ENCODE measurements around the gene TCF4. TPM values are rescaled to one million over a fixed set of nuclear protein-coding genes. Genes with fewer than 3 reads are reported as not detected.

The TCF4 gene
- total RNA-seq, 1 experiment from 2014 or later: 38.0 TPM

DNA sequence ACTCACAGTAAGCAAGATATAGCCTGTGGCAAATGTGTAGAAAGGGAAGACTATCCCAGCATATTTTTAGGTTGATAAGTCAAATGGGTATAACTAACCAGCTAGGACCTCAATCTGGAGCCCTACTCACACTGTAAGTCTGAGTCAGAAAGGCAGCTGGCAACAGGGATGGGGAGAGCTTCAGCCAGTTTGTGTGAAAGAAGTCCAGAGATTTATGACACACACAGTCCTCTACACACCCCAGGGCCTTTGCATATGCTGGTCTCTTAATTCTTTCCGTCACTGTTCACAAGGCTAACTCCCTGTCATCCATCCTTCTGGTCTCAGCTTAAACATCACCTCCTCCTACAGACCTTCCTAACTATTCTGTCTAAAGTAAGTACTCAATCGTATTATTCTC lies 5.9 kb upstream of the TCF4 start:
- no peaks in the 10 kb centered on the region for H3K27me3 ChIP-seq (ENCODE audit: control insufficient read depth, insufficient read depth, low read length)
- H3K36me3 ChIP-seq (replicated peaks; ENCODE audit: control insufficient read depth, insufficient read depth, low read length): no peaks in the 10 kb centered on the region; the same call in 1 of the 2 replicates
- no peak overlapping the region for H3K4me3 ChIP-seq (ENCODE audit: insufficient read depth, low read depth, low read length)
- no peak for DNase-seq

GRCh38 chr18:55592572-55592971 lies 4.6 kb upstream of the TCF4 start:
- Histone ChIP-seq H3K36me3 (replicated peaks; ENCODE audit: control insufficient read depth, insufficient read depth, low read length) (no peaks in the 10 kb centered on the region), H3K4me3 (ENCODE audit: insufficient read depth, low read depth, low read length) (no peak overlapping the region), H3K27me3 (ENCODE audit: control insufficient read depth, insufficient read depth, low read length) (no peaks in the 10 kb centered on the region)
- no peak for DNase-seq

- no peaks in the 10 kb centered on the region for H3K36me3 ChIP-seq (replicated peaks; ENCODE audit: control insufficient read depth, insufficient read depth, low read length)
- H3K4me3 ChIP-seq (ENCODE audit: insufficient read depth, low read depth, low read length): no peak overlapping the region
- no peaks in the 10 kb centered on the region for H3K27me3 ChIP-seq (ENCODE audit: control insufficient read depth, insufficient read depth, low read length)
- no peak for DNase-seq
Observed at GRCh38 chr18:55592106-55592505, 4.1 kb upstream of the TCF4 start.

DNA sequence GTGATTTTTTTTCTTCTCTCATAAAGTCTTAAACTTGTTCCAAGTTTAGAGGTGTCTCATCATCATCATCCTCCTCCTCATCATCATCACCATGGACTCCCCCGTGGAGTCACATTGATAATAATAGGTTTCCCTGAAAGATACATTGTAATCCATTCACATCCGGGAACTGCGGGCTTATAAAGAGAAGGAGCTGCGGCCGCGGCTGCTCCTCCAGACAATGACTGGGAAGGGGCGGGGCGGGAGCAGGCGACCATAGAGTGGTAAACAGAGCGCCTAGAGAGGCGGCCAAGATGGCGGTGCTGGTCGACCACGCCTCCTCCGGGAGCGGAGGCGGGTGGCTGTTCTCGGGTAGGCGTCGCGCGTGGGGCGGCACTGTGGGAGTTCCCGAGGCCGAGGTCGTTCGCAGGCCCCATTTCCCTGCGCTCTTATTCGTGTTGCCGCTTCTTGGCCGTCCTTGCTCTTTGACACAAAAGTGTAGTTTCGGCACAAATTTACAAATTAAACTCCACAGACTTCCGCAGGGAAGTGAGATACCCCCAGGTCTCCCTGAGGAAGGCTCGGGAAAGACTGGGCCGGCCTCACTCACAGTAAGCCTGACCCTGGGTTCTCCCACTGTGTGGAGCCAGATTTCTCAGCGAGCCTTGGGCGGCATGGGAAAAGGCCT lies 1.8 kb upstream of the TCF4 start:
- Histone ChIP-seq H3K27me3 (ENCODE audit: control insufficient read depth, insufficient read depth, low read length) (no peaks in the 10 kb centered on the region), H3K36me3 (replicated peaks; ENCODE audit: control insufficient read depth, insufficient read depth, low read length) (no peaks in the 10 kb centered on the region), H3K4me3 (ENCODE audit: insufficient read depth, low read depth, low read length) (peak overlapping the region; percentile 77)
- DNase-seq: peak; percentile 90

GRCh38 chr18:55588870-55589595 lies 1.0 kb upstream of the TCF4 start:
- Histone ChIP-seq H3K27me3 (ENCODE audit: control insufficient read depth, insufficient read depth, low read length) (no peaks in the 10 kb centered on the region), H3K4me3 (ENCODE audit: insufficient read depth, low read depth, low read length) (peak overlapping the region; percentile 49), H3K36me3 (replicated peaks; ENCODE audit: control insufficient read depth, insufficient read depth, low read length) (no peaks in the 10 kb centered on the region)
- DNase-seq: no peak

- H3K36me3 ChIP-seq (replicated peaks; ENCODE audit: control insufficient read depth, insufficient read depth, low read length): no peaks in the 10 kb centered on the region
- DNase-seq: peak; percentile 81
- H3K4me3 ChIP-seq (ENCODE audit: insufficient read depth, low read depth, low read length): peak overlapping the region; percentile 49
- no peaks in the 10 kb centered on the region for H3K27me3 ChIP-seq (ENCODE audit: control insufficient read depth, insufficient read depth, low read length)
Observed at GRCh38 chr18:55587418-55588110, 428 bp downstream of the TCF4 start.

GRCh38 chr18:55585920-55586561 lies 2.0 kb downstream of the TCF4 start:
- no peaks in the 10 kb centered on the region for H3K27me3 ChIP-seq (ENCODE audit: control insufficient read depth, insufficient read depth, low read length)
- no peak overlapping the region; the same call in 1 of the 2 replicates for H3K4me3 ChIP-seq (ENCODE audit: insufficient read depth, low read depth, low read length)
- H3K36me3 ChIP-seq (replicated peaks; ENCODE audit: control insufficient read depth, insufficient read depth, low read length): no peaks in the 10 kb centered on the region
- DNase-seq: no peak

GRCh38 chr18:55585065-55585919 lies 2.7 kb downstream of the TCF4 start:
- Histone ChIP-seq H3K36me3 (replicated peaks; ENCODE audit: control insufficient read depth, insufficient read depth, low read length) (no peaks in the 10 kb centered on the region), H3K27me3 (ENCODE audit: control insufficient read depth, insufficient read depth, low read length) (no peaks in the 10 kb centered on the region), H3K4me3 (ENCODE audit: insufficient read depth, low read depth, low read length) (no peak overlapping the region; the same call in 1 of the 2 replicates)
- DNase-seq: no peak

DNA sequence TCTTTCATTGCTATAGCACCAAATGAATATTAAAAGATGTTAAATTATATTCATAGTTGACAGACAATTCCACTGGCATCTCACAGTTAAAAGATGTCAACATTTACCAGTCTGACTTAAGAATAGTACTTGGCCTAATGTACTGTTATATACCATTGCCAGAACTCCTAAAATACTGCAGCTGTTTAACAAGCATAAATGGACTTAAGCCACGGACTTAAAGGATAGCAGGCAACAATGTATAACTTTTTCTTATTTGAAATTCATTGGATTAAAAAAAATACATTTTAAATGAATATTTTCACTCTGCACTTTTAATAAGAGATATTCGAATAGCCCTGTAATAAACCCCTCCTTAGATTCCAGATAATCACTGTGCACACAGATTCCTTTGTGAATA lies 3.8 kb downstream of the TCF4 start:
- DNase-seq: no peak
- Histone ChIP-seq H3K27me3 (ENCODE audit: control insufficient read depth, insufficient read depth, low read length) (no peaks in the 10 kb centered on the region), H3K36me3 (replicated peaks; ENCODE audit: control insufficient read depth, insufficient read depth, low read length) (no peaks in the 10 kb centered on the region), H3K4me3 (ENCODE audit: insufficient read depth, low read depth, low read length) (no peak overlapping the region)

GRCh38 chr18:55582325-55582724 lies 5.7 kb downstream of the TCF4 start:
- H3K27me3 ChIP-seq (ENCODE audit: control insufficient read depth, insufficient read depth, low read length): no peaks in the 10 kb centered on the region
- no peaks in the 10 kb centered on the region for H3K36me3 ChIP-seq (replicated peaks; ENCODE audit: control insufficient read depth, insufficient read depth, low read length)
- DNase-seq: peak; percentile 54
- H3K4me3 ChIP-seq (ENCODE audit: insufficient read depth, low read depth, low read length): no peak overlapping the region

GRCh38 chr18:55579501-55580270 lies 8.3 kb downstream of the TCF4 start:
- Histone ChIP-seq H3K4me3 (ENCODE audit: insufficient read depth, low read depth, low read length) (no peak overlapping the region), H3K36me3 (replicated peaks; ENCODE audit: control insufficient read depth, insufficient read depth, low read length) (no peaks in the 10 kb centered on the region), H3K27me3 (ENCODE audit: control insufficient read depth, insufficient read depth, low read length) (no peaks in the 10 kb centered on the region)
- DNase-seq: no peak

DNA sequence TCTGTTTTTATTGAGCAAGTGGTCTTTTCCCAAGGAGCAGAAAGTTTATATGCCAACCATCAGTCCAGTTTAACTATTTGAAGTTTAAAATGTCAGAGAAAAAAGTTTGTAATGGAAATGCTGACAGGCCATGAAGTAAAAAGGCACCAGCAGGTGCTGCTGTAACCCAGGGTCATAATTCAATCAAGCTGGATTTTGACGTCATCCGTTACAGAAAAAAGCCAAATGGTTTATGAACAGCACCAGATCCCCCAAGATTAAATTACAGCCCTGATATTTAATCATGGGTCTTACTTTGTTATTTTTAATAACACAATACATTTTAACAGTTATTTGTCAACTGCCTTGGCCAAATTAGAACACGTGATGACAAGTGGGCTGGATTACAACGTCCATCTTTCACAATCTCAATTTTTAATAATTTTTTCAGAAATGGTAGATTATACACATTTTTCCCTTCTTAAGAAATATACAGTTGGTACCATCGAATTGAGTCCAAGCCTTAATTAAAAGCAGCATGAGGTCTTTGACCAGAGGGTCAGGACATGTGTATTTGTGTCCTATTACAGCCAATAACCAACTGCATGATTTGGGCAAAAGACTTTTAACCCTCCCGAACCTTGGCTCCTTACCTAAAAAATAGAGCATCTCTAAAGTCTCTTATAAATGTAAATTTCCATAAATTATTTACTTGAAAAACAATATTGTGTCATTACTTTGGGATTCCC lies 10.0 kb downstream of the TCF4 start:
- no peak for DNase-seq
- no peaks in the 10 kb centered on the region; the same call in 1 of the 2 replicates for H3K36me3 ChIP-seq (replicated peaks; ENCODE audit: control insufficient read depth, insufficient read depth, low read length)
- no peaks in the 10 kb centered on the region for H3K27me3 ChIP-seq (ENCODE audit: control insufficient read depth, insufficient read depth, low read length)
- H3K4me3 ChIP-seq (ENCODE audit: insufficient read depth, low read depth, low read length): no peak overlapping the region

- DNase-seq: no peak
- no peaks in the 10 kb centered on the region; the same call in 1 of the 2 replicates for H3K36me3 ChIP-seq (replicated peaks; ENCODE audit: control insufficient read depth, insufficient read depth, low read length)
- H3K4me3 ChIP-seq (ENCODE audit: insufficient read depth, low read depth, low read length): no peak overlapping the region
- no peaks in the 10 kb centered on the region for H3K27me3 ChIP-seq (ENCODE audit: control insufficient read depth, insufficient read depth, low read length)
Observed at GRCh38 chr18:55576001-55576400, 12.0 kb downstream of the TCF4 start.
